ENCODE measurements around the gene PPARA. TPM values are rescaled to one million over a fixed set of nuclear protein-coding genes. Genes with fewer than 3 reads are reported as not detected.

The PPARA gene
- polyA plus RNA-seq, 1 experiment: 10.3 TPM

GRCh38 chr22:46107089-46107664, 43.1 kb upstream of the PPARA start:
- H3K36me3 ChIP-seq (ENCODE audit: control insufficient read depth, insufficient read depth, low read length): peaks cover 79% of the 10 kb centered on the region
- H3K4me3 ChIP-seq (ENCODE audit: low read depth, low read length): no peak overlapping the region
- TF ChIP-seq CTCF (IDR thresholded peaks at IDR 0.05; ENCODE audit: insufficient read depth, low read depth, low read length): no peak
- CTCF ChIA-PET: interaction anchor here (1.5 to 1.6 kb wide), 2 partner anchors 10 to 95 kb away, joined by 3 to 5 read pairs; no protein-coding TSS in a partner anchor
- H3K27me3 ChIP-seq (ENCODE audit: control insufficient read depth, insufficient read depth, low read length): no peaks in the 10 kb centered on the region
- DNase-seq (ENCODE audit: low read depth): no peak
- POLR2A ChIA-PET: no interaction called here

GRCh38 chr22:46107753-46108563, 42.4 kb upstream of the PPARA start:
- DNase-seq (ENCODE audit: low read depth): no peak

GRCh38 chr22:46108564-46109473, 41.5 kb upstream of the PPARA start:
- Histone ChIP-seq H3K36me3 (ENCODE audit: control insufficient read depth, insufficient read depth, low read length) (peaks cover 78% of the 10 kb centered on the region), H3K27me3 (ENCODE audit: control insufficient read depth, insufficient read depth, low read length) (no peaks in the 10 kb centered on the region), H3K4me3 (ENCODE audit: low read depth, low read length) (no peak overlapping the region)
- POLR2A ChIA-PET: interaction anchor here (0.6 kb wide), 1 partner anchor 21 kb away, joined by 5 read pairs; no protein-coding TSS in a partner anchor
- CTCF ChIA-PET: interaction anchor here (1.2 to 3.2 kb wide), 3 partner anchors 8 to 108 kb away, joined by 4 to 9 read pairs (median 5); no protein-coding TSS in a partner anchor
- no peak for DNase-seq (ENCODE audit: low read depth)
- peak; percentile 33 for TF ChIP-seq CTCF (IDR thresholded peaks at IDR 0.05; ENCODE audit: insufficient read depth, low read depth, low read length)

More at GRCh38 chr22:46107753-46108563, 42.4 kb upstream of the PPARA start:
- no peak for TF ChIP-seq CTCF (IDR thresholded peaks at IDR 0.05; ENCODE audit: insufficient read depth, low read depth, low read length)
- Histone ChIP-seq H3K4me3 (ENCODE audit: low read depth, low read length) (no peak overlapping the region), H3K27me3 (ENCODE audit: control insufficient read depth, insufficient read depth, low read length) (no peaks in the 10 kb centered on the region), H3K36me3 (ENCODE audit: control insufficient read depth, insufficient read depth, low read length) (peaks cover 79% of the 10 kb centered on the region)
- POLR2A ChIA-PET: no interaction called here
- CTCF ChIA-PET: interaction anchor here (1.2 to 1.6 kb wide), 3 partner anchors 9 to 107 kb away, joined by 3 to 5 read pairs (median 4); no protein-coding TSS in a partner anchor

GRCh38 chr22:46109474-46110003, 40.8 kb upstream of the PPARA start:
- Histone ChIP-seq H3K36me3 (ENCODE audit: control insufficient read depth, insufficient read depth, low read length) (peaks cover 80% of the 10 kb centered on the region), H3K27me3 (ENCODE audit: control insufficient read depth, insufficient read depth, low read length) (no peaks in the 10 kb centered on the region), H3K4me3 (ENCODE audit: low read depth, low read length) (no peak overlapping the region)
- DNase-seq (ENCODE audit: low read depth): no peak
- ChIA-PET CTCF (interaction anchor here (2.5 to 3.2 kb wide), 2 partner anchors 13 to 103 kb away, joined by 9 to 15 read pairs; no protein-coding TSS in a partner anchor), POLR2A (interaction anchor here (0.6 kb wide), 1 partner anchor 21 kb away, joined by 5 read pairs; no protein-coding TSS in a partner anchor)
- TF ChIP-seq CTCF (IDR thresholded peaks at IDR 0.05; ENCODE audit: insufficient read depth, low read depth, low read length): no peak
